HL-60 (cell line): ENCODE measurements around the gene PARP8.

ENCODE experiments used
- CTCF ChIP-seq: IDR thresholded peaks from one replicate; pipeline ENCODE4 v1.5.1; 2011; ENCODE audit warnings: low read length, control low read depth, inconsistent platforms; ENCODE audit not compliant: insufficient read depth
- GABPA ChIP-seq: IDR thresholded peaks from 2 replicates; pipeline ENCODE4 v1.6.1; 2012; ENCODE audit warnings: low read depth
- POLR2AphosphoS5 ChIP-seq: IDR thresholded peaks from 2 replicates; pipeline ENCODE4 v1.6.1; 2012; ENCODE audit warnings: low read depth

- TF ChIP-seq POLR2AphosphoS5 (no peak), CTCF (no peak), GABPA (no peak)
These were observed 186.7 kb downstream of the PARP8 start for GRCh38 chr5:50853151-50853550.
